ACC112 (cell line): ENCODE data around the gene RFPL3.
"Not testable (repeated sequence)": the region's sequence is repeated elsewhere in the genome, so short reads cannot be mapped to it uniquely, and the experiment has no call there.

Source experiments
- H2AFZ ChIP-seq: fragments of 200-600 bp; sonication (generic); one replicate; pipeline ENCODE4 v1.6.0; 2017; ENCODE audit warnings: antibody characterized with exemption, low read length; ENCODE audit not compliant: unreplicated experiment
- H3K27ac ChIP-seq: fragments of 200-600 bp; sonication (generic); 2 replicates; pipeline ENCODE4 v1.5.1; 2014; ENCODE audit warnings: low read depth, mild to moderate bottlenecking, antibody characterized with exemption, low read length, moderate library complexity
- H3K27me3 ChIP-seq: fragments of 200-600 bp; sonication (generic); 2 replicates; pipeline ENCODE4 v1.6.1; 2014; ENCODE audit warnings: mild to moderate bottlenecking, antibody characterized with exemption, low read length, moderate library complexity, mixed read lengths; ENCODE audit not compliant: insufficient read depth
- H3K36me3 ChIP-seq: fragments of 200-600 bp; sonication (generic); 2 replicates; pipeline ENCODE4 v1.6.1; 2016; ENCODE audit warnings: mild to moderate bottlenecking, antibody characterized with exemption, low read length, moderate library complexity, mixed read lengths; ENCODE audit not compliant: insufficient read depth
- H3K4me1 ChIP-seq: fragments of 200-600 bp; sonication (generic); one replicate; pipeline ENCODE4 v1.6.1; 2016; ENCODE audit warnings: low read length, mixed read lengths; ENCODE audit not compliant: insufficient read depth, unreplicated experiment, control insufficient read depth
- H3K4me3 ChIP-seq: fragments of 200-600 bp; sonication (generic); 2 replicates; pipeline ENCODE4 v1.5.1; 2014; ENCODE audit warnings: mild to moderate bottlenecking, low read depth, low read length
- H3K79me2 ChIP-seq: fragments of 200-600 bp; sonication (generic); one replicate; pipeline ENCODE4 v1.6.0; 2016; ENCODE audit warnings: low read length; ENCODE audit not compliant: control insufficient read depth, unreplicated experiment, insufficient read depth

Gene RFPL3

DNA sequence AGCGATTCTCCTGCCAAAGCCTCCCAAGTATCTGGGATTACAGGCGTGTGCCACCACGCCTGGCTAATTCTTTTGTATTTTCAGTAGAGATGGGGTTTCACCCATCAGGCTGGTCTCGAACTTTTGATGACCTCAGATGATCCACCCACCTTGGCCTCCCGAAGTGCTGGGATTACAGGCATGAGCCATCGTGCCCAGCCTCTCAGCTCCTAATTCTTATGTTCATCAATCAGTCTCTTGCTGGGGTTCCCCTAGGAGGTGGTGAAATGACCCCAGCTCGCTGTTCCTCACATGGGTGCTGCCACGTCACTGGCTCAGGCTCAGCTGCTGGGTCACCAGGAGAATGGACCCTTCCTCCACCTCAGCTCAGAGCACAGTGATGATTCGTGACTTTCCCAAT, at the start of gene RFPL3:
Gene RFPL3 (plus strand): TSS at position 301 of the 400 bp plus-strand sequence. CDS start 205 bp downstream, outside the sequence.
- H3K27ac ChIP-seq, H2AFZ ChIP-seq, H3K4me1 ChIP-seq, H3K4me3 ChIP-seq, H3K36me3 ChIP-seq, H3K79me2 ChIP-seq, H3K27me3 ChIP-seq: not testable (repeated sequence)

DNA sequence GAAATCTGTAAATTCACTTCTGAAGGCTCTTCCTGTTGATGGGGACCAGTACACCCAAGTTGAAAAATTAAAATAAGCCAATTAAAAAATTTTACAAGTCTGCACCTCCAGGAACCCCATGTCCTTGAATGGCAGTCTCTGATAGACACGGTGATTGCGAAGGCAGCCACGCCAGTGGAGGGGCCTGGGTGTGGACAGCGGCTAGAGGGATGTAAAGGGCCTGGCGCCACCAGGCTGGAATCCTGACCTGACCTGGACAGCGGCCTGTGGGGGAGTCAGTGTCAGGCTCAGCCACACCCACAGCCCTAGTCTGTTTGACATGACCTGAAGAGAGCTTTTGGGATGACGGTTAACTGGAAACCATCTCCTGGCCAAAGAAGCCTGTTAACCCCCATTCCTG, 49.5 kb upstream of the RFPL3 start:
- H3K27ac ChIP-seq, result no peak overlapping the region
- no peaks in the 10 kb centered on the region for H3K79me2 ChIP-seq
- H2AFZ ChIP-seq, result no peak overlapping the region
- H3K36me3 ChIP-seq, result no peaks in the 10 kb centered on the region
- H3K27me3 ChIP-seq, result peaks cover 9% of the 10 kb centered on the region; the same call in 1 of the 2 replicates
- H3K4me3 ChIP-seq, result no peak overlapping the region
- no peaks in the 10 kb centered on the region for H3K4me1 ChIP-seq

DNA sequence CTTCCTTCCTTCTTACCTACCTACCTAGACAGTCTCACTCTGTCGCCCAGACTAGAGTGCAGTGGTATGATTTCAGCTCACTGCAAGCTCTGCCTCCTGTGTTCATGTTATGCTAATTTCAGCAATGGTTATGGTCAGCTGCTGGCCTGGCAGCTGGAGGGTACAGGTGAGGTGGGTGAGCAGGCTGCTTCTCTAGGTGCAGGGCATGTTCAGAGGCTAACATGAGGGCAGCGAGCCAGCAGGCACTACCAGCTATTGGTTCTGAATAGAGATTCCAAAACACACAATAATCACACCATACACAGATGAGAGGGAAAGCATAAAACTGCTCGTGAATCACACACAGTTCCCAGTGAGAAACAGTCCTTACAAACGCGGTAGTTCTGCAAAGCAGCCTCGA, 48.7 kb upstream of the RFPL3 start:
- H3K27ac ChIP-seq, result no peak overlapping the region
- H3K27me3 ChIP-seq, result peaks cover 9% of the 10 kb centered on the region; the same call in 1 of the 2 replicates
- no peak overlapping the region for H2AFZ ChIP-seq
- H3K4me1 ChIP-seq, result no peaks in the 10 kb centered on the region
- H3K4me3 ChIP-seq, result no peak overlapping the region
- no peaks in the 10 kb centered on the region for H3K36me3 ChIP-seq
- no peaks in the 10 kb centered on the region for H3K79me2 ChIP-seq

DNA sequence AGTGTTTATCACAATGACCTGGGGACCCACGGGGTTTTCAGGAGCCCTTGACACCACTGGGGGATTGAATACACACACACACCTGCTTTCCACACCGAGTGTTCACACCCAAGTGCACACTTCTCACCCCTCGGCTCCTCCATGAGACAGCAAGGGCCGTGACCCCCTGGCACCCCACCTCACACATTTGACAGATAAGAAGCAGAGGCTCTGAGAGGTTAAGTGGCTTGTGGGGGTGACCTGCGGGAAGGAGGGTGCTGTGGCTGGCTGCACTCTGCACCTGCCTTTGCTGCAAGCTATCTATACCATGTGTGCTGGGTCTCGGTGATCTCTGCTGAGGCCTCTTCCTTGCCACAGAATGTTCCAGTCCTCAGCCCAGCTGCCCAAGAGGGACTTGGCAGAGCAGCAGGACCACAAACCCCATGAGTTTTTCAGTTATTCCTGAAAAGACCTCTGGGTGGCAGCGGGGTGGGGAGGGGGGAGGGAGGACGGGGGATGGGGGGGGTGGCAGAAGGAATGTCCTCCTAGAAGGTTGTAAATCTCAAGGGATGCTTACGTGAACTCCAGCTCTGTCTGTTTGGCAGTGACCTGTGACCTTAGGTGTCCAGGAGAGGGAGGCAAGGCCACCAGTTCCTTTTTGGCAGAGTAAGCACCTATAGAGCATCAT, 47.9 kb upstream of the RFPL3 start:
- Histone ChIP-seq H3K27me3 (peaks cover 4% of the 10 kb centered on the region; the same call in 1 of the 2 replicates), H3K27ac (no peak overlapping the region), H3K4me3 (no peak overlapping the region), H3K79me2 (no peaks in the 10 kb centered on the region), H3K4me1 (no peaks in the 10 kb centered on the region), H3K36me3 (no peaks in the 10 kb centered on the region), H2AFZ (no peak overlapping the region)

DNA sequence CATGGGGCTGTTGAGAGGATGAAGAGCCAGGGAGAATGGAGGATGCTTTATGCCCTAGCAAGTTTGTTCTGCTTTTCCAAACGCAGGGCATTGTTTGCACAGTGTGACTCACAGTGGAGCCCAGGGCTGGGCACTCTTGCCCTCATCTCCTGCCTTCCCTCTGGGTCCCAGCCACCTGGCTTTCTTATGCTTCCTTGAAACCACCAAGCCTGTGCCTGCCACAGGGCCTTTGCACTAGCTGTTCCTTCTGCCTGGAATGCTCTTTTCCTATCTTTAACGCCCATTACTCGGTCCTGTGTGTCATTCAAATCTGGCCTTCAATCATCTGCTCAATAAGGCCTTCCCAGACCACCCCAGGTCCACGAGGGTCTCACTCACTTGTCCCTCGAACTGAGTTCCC, 46.9 kb upstream of the RFPL3 start:
- no peaks in the 10 kb centered on the region for H3K36me3 ChIP-seq
- H3K27ac ChIP-seq, result no peak overlapping the region
- no peaks in the 10 kb centered on the region for H3K4me1 ChIP-seq
- H2AFZ ChIP-seq, result no peak overlapping the region
- no peak overlapping the region for H3K4me3 ChIP-seq
- H3K27me3 ChIP-seq, result no peaks in the 10 kb centered on the region
- no peaks in the 10 kb centered on the region for H3K79me2 ChIP-seq

DNA sequence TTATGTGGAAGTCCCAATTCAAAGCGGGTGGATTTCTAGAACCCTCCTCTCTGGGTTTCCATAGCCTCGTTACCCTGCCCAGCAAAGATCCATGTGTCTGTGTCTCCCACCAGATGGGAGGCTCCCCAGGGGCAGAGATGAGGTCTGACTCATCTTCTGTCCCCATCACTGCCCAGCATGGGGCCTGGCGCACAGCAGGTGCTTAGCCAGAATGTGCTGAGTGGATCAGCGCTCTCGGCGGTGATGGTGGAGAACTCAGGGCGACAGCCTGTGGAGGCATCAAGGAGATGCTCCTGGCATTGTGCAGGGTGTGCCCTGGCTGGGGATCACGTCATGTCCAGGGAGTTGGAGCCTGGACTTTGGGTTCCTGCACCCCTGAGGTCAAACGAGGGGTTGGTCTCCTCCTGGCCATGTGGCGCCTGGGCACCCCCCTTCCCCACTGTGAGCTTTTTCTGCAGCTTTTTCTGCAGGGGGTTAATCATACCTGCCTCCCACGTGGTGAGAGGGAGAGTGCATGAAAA, 46.1 kb upstream of the RFPL3 start:
- Histone ChIP-seq H3K36me3 (no peaks in the 10 kb centered on the region), H3K27ac (no peak overlapping the region), H2AFZ (no peak overlapping the region), H3K79me2 (no peaks in the 10 kb centered on the region), H3K27me3 (no peaks in the 10 kb centered on the region), H3K4me1 (no peaks in the 10 kb centered on the region), H3K4me3 (no peak overlapping the region)

DNA sequence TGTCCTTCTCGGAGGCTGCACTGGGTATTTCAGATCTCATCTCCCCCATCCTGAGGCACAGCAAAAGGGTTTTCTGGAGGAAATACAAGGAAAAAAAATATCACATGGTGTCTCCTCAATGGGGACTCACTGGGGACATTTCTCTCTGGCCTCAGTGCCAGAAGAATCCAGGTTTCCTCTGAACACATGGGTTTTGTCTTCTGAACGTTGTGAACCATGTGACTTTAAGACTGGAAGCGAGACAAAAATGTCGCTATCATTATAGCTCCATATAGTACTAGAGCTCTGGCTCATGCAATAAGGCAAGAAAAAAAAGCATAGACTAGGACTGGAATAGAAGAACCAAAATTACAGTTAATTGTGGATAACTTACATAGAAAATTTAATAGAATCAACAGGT, 44.9 kb upstream of the RFPL3 start:
- H3K4me3 ChIP-seq, result no peak overlapping the region
- H3K4me1 ChIP-seq, result no peaks in the 10 kb centered on the region
- no peaks in the 10 kb centered on the region for H3K36me3 ChIP-seq
- no peaks in the 10 kb centered on the region for H3K79me2 ChIP-seq
- H3K27me3 ChIP-seq, result no peaks in the 10 kb centered on the region
- no peak overlapping the region for H3K27ac ChIP-seq
- no peak overlapping the region for H2AFZ ChIP-seq

DNA sequence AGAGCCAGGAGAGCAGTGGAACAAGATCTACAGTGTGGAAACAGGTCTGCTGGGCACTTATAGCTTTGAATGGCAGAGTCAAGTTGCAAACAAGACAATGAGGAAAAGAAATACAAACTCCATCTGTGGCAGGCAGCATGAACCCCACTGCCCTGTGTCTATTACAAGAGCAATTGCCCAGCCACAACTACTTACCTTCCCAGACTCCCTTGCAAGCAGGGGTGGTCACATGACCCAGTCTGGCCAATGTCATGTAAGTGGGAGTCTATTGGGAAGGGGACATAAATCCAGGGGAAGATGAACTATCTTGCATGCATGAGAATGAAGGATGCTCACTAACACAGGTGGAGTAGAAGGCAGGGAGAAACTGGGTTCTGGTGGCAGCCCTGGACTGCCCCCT, 44.1 kb upstream of the RFPL3 start:
- H3K4me1 ChIP-seq, result no peaks in the 10 kb centered on the region
- H3K36me3 ChIP-seq, result no peaks in the 10 kb centered on the region
- H3K27me3 ChIP-seq, result peaks cover 2% of the 10 kb centered on the region; the same call in 1 of the 2 replicates
- H3K4me3 ChIP-seq, result no peak overlapping the region
- H3K27ac ChIP-seq, result no peak overlapping the region
- no peak overlapping the region for H2AFZ ChIP-seq
- no peaks in the 10 kb centered on the region for H3K79me2 ChIP-seq

DNA sequence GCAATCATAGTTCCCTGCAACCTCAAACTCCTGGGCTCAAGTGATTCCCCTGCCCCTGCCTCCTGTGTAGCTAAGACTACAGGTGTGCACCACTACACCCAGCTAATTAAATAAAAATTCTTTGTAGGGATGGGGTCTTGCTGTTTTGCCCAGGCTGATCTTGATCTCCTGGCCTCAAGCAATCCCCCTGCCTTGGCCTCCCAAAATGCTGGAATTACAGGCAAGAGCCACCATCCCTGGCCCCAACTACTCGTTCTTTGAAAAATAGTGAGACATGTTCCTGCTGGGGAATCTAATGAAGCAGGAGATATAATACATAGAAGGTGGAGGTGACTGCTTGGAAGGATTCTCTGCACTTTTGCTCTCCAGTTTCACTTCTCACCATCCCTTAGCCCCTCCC, 40.1 kb upstream of the RFPL3 start:
- H3K27me3 ChIP-seq, result peaks cover 14% of the 10 kb centered on the region; the same call in 1 of the 2 replicates
- H3K36me3 ChIP-seq, result no peaks in the 10 kb centered on the region
- H3K79me2 ChIP-seq, result no peaks in the 10 kb centered on the region
- no peak overlapping the region for H3K4me3 ChIP-seq
- H2AFZ ChIP-seq, result no peak overlapping the region
- H3K4me1 ChIP-seq, result no peaks in the 10 kb centered on the region
- H3K27ac ChIP-seq, result no peak overlapping the region

DNA sequence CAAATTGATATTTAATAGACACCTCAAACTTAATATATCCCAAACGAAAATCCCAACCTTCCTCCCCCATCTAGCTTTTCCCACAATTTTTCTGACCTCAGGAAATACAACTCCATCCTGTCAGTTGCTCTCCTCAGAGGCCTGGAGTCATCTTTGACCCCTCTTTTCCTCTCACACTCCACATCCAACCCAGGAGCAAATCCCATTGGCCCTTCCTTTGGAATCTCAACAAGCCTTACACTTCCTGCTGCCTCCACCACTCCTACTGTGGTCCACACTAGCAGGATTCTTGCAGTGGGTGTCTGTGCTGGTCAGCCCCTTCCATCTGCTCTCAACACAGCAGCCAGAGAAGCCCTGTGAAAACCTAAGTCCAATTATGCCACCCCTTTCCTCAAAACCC, 39.3 kb upstream of the RFPL3 start:
- H3K4me1 ChIP-seq, result no peaks in the 10 kb centered on the region
- no peak overlapping the region for H3K27ac ChIP-seq
- no peak overlapping the region for H2AFZ ChIP-seq
- no peaks in the 10 kb centered on the region for H3K36me3 ChIP-seq
- no peak overlapping the region for H3K4me3 ChIP-seq
- H3K79me2 ChIP-seq, result no peaks in the 10 kb centered on the region
- H3K27me3 ChIP-seq, result peaks cover 14% of the 10 kb centered on the region; the same call in 1 of the 2 replicates

DNA sequence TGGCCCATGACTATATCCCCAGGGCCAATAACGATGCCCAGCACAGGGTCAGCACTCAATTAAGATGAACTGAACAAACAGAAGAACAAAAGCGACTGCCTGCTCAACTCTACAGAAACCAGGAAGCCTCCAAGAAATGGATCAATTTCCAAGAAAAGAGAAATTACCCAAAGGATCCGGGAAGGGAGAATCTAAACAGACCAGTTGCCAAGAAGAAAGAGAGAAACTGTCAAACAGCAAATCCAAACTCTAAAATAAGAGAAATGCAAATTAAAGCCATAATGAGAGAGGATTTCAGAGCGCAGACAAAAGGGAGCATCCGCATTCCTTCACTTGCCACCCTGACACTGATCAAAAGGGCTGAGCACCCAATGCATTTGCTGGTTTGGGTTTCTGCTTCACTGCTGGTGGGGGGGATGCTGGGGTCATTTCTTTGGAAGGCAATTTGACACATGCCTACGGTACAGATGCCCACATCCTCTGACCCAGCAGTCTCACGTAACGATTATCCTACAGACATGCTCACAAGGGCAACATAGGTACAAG, 37.7 kb upstream of the RFPL3 start:
- H3K79me2 ChIP-seq, result no peaks in the 10 kb centered on the region
- no peak overlapping the region for H2AFZ ChIP-seq
- no peaks in the 10 kb centered on the region for H3K36me3 ChIP-seq
- H3K27ac ChIP-seq, result no peak overlapping the region
- H3K4me3 ChIP-seq, result no peak overlapping the region
- H3K4me1 ChIP-seq, result no peaks in the 10 kb centered on the region
- peaks cover 14% of the 10 kb centered on the region; the same call in 1 of the 2 replicates for H3K27me3 ChIP-seq
